HG03469 (cell line): Measurements from ENCODE around the gene TSPAN12.
"Not testable (repeated sequence)": the region's sequence is repeated elsewhere in the genome, so short reads cannot be mapped to it uniquely, and the experiment has no call there.

Experiments used
- ATAC-seq: cut with Tn5 transposase; IDR thresholded peaks from one replicate; pipeline ENCODE4 v1.9.1; 2021; ENCODE audit warnings: mild to moderate bottlenecking, moderate library complexity, moderate number of reproducible peaks; ENCODE audit not compliant: unreplicated experiment

Gene TSPAN12

GRCh38 chr7:120857588-120858573 lies at the start of gene TSPAN12:
TSS of gene TSPAN12 (minus strand) at chr7:120858144. CDS start at chr7:120856763, 1,381 bp downstream.
- ATAC-seq = peak; percentile 55

- no peak for ATAC-seq
Observed at GRCh38 chr7:120898715-120899499, 41.0 kb upstream of the TSPAN12 start.

GRCh38 chr7:120895253-120895652 lies 37.3 kb upstream of the TSPAN12 start:
- not testable (repeated sequence) for ATAC-seq

- ATAC-seq = not testable (repeated sequence)
Observed at GRCh38 chr7:120885602-120886001, 27.7 kb upstream of the TSPAN12 start.

GRCh38 chr7:120877701-120878100 lies 19.8 kb upstream of the TSPAN12 start:
- no peak for ATAC-seq

GRCh38 chr7:120876922-120877321 lies 19.0 kb upstream of the TSPAN12 start:
- ATAC-seq = no peak

- ATAC-seq = no peak
Observed at GRCh38 chr7:120874722-120875121, 16.8 kb upstream of the TSPAN12 start.

GRCh38 chr7:120874016-120874415 lies 16.1 kb upstream of the TSPAN12 start:
- no peak for ATAC-seq

- no peak for ATAC-seq
Observed at GRCh38 chr7:120873401-120873800, 15.5 kb upstream of the TSPAN12 start.

- ATAC-seq = peak; percentile 41
Observed at GRCh38 chr7:120869700-120870099, 11.8 kb upstream of the TSPAN12 start.

- no peak for ATAC-seq
Observed at GRCh38 chr7:120867932-120868331, 10.0 kb upstream of the TSPAN12 start.

- ATAC-seq = no peak
Observed at GRCh38 chr7:120865191-120865981, 7.4 kb upstream of the TSPAN12 start.

- ATAC-seq = no peak
Observed at GRCh38 chr7:120864141-120864900, 6.4 kb upstream of the TSPAN12 start.

GRCh38 chr7:120862987-120863590 lies 5.1 kb upstream of the TSPAN12 start:
- no peak for ATAC-seq

- ATAC-seq = no peak
Observed at GRCh38 chr7:120860156-120860555, 2.2 kb upstream of the TSPAN12 start.

GRCh38 chr7:120859459-120859858 lies 1.5 kb upstream of the TSPAN12 start:
- no peak for ATAC-seq

- peak; percentile 45 for ATAC-seq
Observed at GRCh38 chr7:120856621-120857352, 1.2 kb downstream of the TSPAN12 start.

GRCh38 chr7:120856198-120856597 lies 1.7 kb downstream of the TSPAN12 start:
- ATAC-seq = no peak

GRCh38 chr7:120852700-120853099 lies 5.2 kb downstream of the TSPAN12 start:
- no peak for ATAC-seq
